DND-41 (cell line): Measurements from ENCODE around the gene CD74.

Experiments
- ATAC-seq: fragments of 200-7000 bp; cut with Tn5 transposase; 3 replicates; pipeline ENCODE4 v1.9.1; 2021; ENCODE audit warnings: low read depth; ENCODE audit not compliant: insufficient read depth
- DNase-seq: peaks from one replicate; pipeline ENCODE4 v3.0.0-alpha.2; 2020
- H2AFZ ChIP-seq: 2 replicates; pipeline ENCODE4 v1.6.0; 2012; ENCODE audit warnings: low read depth, low read length
- H3K27ac ChIP-seq: 2 replicates; pipeline ENCODE4 v1.5.1; 2012; ENCODE audit warnings: low read length, inconsistent platforms
- H3K27me3 ChIP-seq: fragments of 200-600 bp; sonication (generic); 2 replicates; pipeline ENCODE4 v1.6.0; 2012; ENCODE audit warnings: low read length, mild to moderate bottlenecking, inconsistent platforms; ENCODE audit not compliant: insufficient read depth, poor library complexity
- H3K36me3 ChIP-seq: 2 replicates; pipeline ENCODE4 v1.5.1; 2012; ENCODE audit warnings: low read length, inconsistent platforms; ENCODE audit not compliant: insufficient read depth
- H3K4me1 ChIP-seq: 2 replicates; pipeline ENCODE4 v1.5.1; 2012; ENCODE audit warnings: mild to moderate bottlenecking, low read length; ENCODE audit not compliant: insufficient read depth
- H3K4me2 ChIP-seq: 2 replicates; pipeline ENCODE4 v1.6.0; 2012; ENCODE audit warnings: mild to moderate bottlenecking, moderate library complexity, low read length, inconsistent platforms; ENCODE audit not compliant: insufficient read depth
- H3K4me3 ChIP-seq, 2 experiments: fragments of 200-600 bp in 1 of 2; shearing (Covaris generic) in 1 of 2; 2 replicates each; pipeline ENCODE4 v1.5.1; 2012 to 2016; ENCODE audit warnings: inconsistent platforms in 2 of 2, low read length in 2 of 2, mild to moderate bottlenecking in 2 of 2, low read depth in 1 of 2, moderate library complexity in 1 of 2
- H3K79me2 ChIP-seq: 2 replicates; pipeline ENCODE4 v1.6.0; 2012; ENCODE audit warnings: low read length, inconsistent platforms; ENCODE audit not compliant: insufficient read depth
- H3K9ac ChIP-seq: 2 replicates; pipeline ENCODE4 v1.6.0; 2012; ENCODE audit warnings: low read depth, mild to moderate bottlenecking, inconsistent platforms, low read length, moderate library complexity
- H3K9me3 ChIP-seq: 2 replicates; pipeline ENCODE4 v1.5.1; 2012; ENCODE audit warnings: low read length, moderate library complexity, mild to moderate bottlenecking, inconsistent platforms; ENCODE audit not compliant: insufficient read depth, severe bottlenecking
- H4K20me1 ChIP-seq: 2 replicates; pipeline ENCODE4 v1.6.0; 2012; ENCODE audit warnings: low read length; ENCODE audit not compliant: insufficient read depth
- CTCF ChIP-seq: IDR thresholded peaks from 2 replicates; pipeline ENCODE4 v1.5.1; 2012; ENCODE audit warnings: borderline replicate concordance, low read length, moderate library complexity, mild to moderate bottlenecking; ENCODE audit not compliant: poor library complexity, severe bottlenecking; ENCODE audit errors: extremely low read depth
- EZH2 ChIP-seq: IDR thresholded peaks from 3 replicates; pipeline ENCODE4 v1.6.1; 2012; ENCODE audit warnings: borderline replicate concordance, low read depth, mild to moderate bottlenecking, moderate library complexity, low read length, inconsistent platforms; ENCODE audit not compliant: severe bottlenecking

CD74 gene

GRCh38 chr5:150399524-150400211 is 13.0 kb downstream of the CD74 start:
- Histone ChIP-seq H3K79me2 (no peaks in the 10 kb centered on the region), H3K4me1 (no peaks in the 10 kb centered on the region), H2AFZ (no peak overlapping the region), H3K9ac (no peak overlapping the region), H3K27ac (no peak overlapping the region), H3K9me3 (no peaks in the 10 kb centered on the region), H3K4me3 (no peak overlapping the region), H3K36me3 (peaks cover 69% of the 10 kb centered on the region), H4K20me1 (no peaks in the 10 kb centered on the region; the same call in 1 of the 2 replicates), H3K27me3 (no peaks in the 10 kb centered on the region), H3K4me2 (no peak overlapping the region)
- ATAC-seq (no peak), DNase-seq (no peak)
- TF ChIP-seq EZH2 (no peak), CTCF (no peak)

GRCh38 chr5:150398722-150399523 is 13.8 kb downstream of the CD74 start:
- H3K27ac ChIP-seq, result no peak overlapping the region
- no peak overlapping the region for H3K4me3 ChIP-seq
- H3K4me1 ChIP-seq, result no peaks in the 10 kb centered on the region
- H3K36me3 ChIP-seq, result peaks cover 76% of the 10 kb centered on the region
- H3K27me3 ChIP-seq, result no peaks in the 10 kb centered on the region
- no peak for DNase-seq
- TF ChIP-seq EZH2 (no peak), CTCF (peak; percentile 42)
- no peaks in the 10 kb centered on the region; the same call in 1 of the 2 replicates for H4K20me1 ChIP-seq
- H2AFZ ChIP-seq, result no peak overlapping the region
- H3K9me3 ChIP-seq, result no peaks in the 10 kb centered on the region
- no peak overlapping the region for H3K9ac ChIP-seq
- no peak overlapping the region for H3K4me2 ChIP-seq
- peak; percentile 51; the same call in 1 of the 3 replicates for ATAC-seq
- H3K79me2 ChIP-seq, result no peaks in the 10 kb centered on the region

GRCh38 chr5:150397782-150398721 is 14.7 kb downstream of the CD74 start:
- Histone ChIP-seq H3K36me3 (peaks cover 84% of the 10 kb centered on the region), H3K9me3 (no peaks in the 10 kb centered on the region), H2AFZ (no peak overlapping the region), H3K27me3 (no peaks in the 10 kb centered on the region), H3K27ac (no peak overlapping the region), H4K20me1 (no peaks in the 10 kb centered on the region; the same call in 1 of the 2 replicates), H3K9ac (no peak overlapping the region), H3K4me3 (no peak overlapping the region), H3K4me1 (no peaks in the 10 kb centered on the region), H3K79me2 (no peaks in the 10 kb centered on the region), H3K4me2 (no peak overlapping the region)
- no peak for TF ChIP-seq CTCF
- no peak for TF ChIP-seq EZH2
- no peak for ATAC-seq
- no peak for DNase-seq
